NCI-H2227 (cell line): ENCODE data around the gene FGGY.
"Not testable (repeated sequence)": the region's sequence is repeated elsewhere in the genome, so short reads cannot be mapped to it uniquely, and the experiment has no call there.

ENCODE experiments used
- DNase-seq: peaks from one replicate; lab custom pipeline; 2025; ENCODE audit not compliant: unreplicated experiment; lab: John Stamatoyannopoulos, UW

The FGGY gene

DNA sequence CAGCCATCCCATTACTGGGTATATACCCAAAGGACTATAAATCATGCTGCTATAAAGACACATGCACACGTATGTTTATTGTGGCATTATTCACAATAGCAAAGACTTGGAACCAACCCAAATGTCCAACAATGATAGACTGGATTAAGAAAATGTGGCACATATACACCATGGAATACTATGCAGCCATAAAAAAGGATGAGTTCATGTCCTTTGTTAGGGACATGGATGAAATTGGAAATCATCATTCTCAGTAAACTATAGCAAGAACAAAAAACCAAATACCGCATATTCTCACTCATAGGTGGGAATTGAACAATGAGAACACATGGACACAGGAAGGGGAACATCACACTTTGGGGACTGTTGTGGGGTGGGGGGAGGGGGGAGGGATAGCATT is 241.6 kb downstream of the FGGY start:
- not testable (repeated sequence) for DNase-seq

DNA sequence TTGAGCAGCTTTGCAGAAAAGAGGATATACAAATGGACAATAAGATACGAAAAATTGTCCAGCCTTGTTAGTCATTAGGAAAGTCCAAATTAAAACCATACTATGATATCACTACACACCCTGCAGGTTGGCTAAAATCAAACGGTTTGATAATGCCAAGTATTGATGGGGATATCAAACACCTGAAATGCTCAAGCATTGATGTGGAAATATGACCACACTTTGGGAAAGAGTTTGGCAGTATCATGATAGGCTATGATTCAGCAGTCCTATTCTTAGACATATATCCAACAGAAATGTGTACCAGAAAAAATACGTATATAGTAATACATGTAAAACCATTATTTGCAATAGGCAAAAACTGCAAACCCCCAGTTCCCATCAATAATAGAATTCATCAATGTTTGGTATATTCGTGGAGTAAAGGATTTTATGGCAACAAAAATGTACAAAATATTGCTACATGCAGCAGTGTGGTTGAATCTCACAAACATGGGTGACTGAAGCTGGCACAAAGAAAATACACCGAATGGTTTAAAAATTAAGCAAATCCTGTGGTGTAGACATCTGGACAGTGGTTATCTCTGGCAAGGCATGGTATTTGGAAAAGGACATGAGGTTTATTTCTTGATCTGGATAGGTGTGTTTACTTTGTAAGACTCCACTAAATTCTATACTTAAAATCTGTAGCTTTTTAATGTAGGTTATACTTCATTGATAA is 243.2 kb downstream of the FGGY start:
- no peak for DNase-seq

DNA sequence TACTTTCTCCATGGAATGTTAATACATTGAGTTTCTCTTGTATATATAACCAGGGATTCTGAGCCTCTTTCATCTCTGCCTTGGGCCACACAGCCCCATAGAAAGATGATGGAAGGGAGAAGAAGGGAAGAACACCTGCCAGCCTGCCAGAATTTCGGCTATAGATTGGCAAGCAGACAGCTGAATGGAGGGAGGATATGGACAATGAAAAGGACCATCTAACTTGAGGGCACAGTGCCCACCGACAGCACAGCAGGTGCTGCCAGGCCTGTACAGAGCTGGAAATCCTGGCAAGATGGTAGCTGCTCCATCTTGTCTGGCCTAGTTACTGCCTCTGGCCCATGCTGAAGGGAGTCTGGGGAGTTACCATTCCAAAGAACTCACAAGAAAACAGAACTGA is 244.3 kb downstream of the FGGY start:
- no peak for DNase-seq

DNA sequence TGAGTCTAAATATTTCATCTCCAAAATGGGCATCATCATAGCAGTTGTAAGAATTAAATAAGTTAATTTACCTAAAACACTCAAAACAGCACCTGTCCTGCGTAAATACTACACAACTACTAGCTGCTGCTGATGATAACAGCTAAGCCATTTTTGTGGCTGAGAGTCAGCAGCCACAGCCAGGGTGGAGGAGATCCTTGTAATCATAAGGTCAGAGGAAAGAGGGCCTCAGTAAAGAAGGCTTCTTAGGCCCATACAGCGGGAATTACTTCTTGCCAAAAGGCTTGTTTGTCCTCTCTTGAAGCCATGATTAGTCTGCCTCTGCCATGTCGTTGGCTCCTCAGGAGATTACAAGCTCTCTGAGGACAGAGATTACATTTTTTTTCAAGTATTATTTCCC is 245.0 kb downstream of the FGGY start:
- DNase-seq, result no peak

- no peak for DNase-seq
Measured at GRCh38 chr1:59543211-59543668, 246.3 kb downstream of the FGGY start.

GRCh38 chr1:59544615-59545293 is 247.9 kb downstream of the FGGY start:
- no peak for DNase-seq

DNA sequence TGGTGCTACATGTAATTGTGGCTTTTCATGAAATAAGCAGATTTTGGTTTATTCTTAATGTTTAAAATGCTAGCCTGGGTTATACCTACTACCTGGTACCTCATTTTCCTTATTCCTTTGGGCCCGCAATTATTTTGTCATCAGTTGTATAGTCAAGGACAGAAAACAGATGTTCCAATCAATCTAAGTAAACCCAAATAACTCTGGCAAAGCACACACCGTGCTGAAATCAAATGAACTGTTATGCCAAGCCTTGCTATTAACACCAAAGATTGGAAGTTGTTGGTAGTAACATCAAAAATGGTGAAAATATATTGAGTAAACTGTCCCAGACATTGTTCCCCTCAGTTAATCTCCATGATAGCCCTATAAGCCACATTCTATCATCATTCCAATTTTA is 248.9 kb downstream of the FGGY start:
- no peak for DNase-seq

GRCh38 chr1:59549066-59549837 is 252.4 kb downstream of the FGGY start:
- DNase-seq, result peak; percentile 56

- no peak for DNase-seq
Measured at GRCh38 chr1:59549903-59550302, 253.0 kb downstream of the FGGY start.

GRCh38 chr1:59552007-59552406 is 255.1 kb downstream of the FGGY start:
- DNase-seq, result no peak

GRCh38 chr1:59553371-59553770 is 256.5 kb downstream of the FGGY start:
- DNase-seq, result no peak

- DNase-seq, result no peak
Measured at GRCh38 chr1:59554011-59554663, 257.2 kb downstream of the FGGY start.

DNA sequence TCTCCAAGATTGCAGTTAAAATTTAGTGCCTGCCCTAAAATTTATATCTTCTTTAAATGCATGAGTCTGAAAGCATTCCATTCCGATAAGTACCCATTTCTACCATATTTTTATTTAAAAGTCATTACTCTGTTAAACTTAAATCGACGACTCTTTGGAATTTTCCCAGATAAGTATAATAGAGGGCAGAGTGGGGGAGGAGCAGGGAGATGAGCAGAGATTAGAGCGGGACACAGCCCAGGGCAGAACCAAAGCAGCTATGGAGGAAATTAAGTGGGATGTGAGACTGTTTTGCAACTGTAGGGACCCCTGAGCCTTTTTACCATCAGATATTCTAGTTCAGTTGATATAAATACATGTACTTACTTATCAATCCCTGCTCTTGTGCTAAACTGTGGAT is 257.9 kb downstream of the FGGY start:
- DNase-seq, result no peak

GRCh38 chr1:59556398-59556797 is 259.5 kb downstream of the FGGY start:
- no peak for DNase-seq

DNA sequence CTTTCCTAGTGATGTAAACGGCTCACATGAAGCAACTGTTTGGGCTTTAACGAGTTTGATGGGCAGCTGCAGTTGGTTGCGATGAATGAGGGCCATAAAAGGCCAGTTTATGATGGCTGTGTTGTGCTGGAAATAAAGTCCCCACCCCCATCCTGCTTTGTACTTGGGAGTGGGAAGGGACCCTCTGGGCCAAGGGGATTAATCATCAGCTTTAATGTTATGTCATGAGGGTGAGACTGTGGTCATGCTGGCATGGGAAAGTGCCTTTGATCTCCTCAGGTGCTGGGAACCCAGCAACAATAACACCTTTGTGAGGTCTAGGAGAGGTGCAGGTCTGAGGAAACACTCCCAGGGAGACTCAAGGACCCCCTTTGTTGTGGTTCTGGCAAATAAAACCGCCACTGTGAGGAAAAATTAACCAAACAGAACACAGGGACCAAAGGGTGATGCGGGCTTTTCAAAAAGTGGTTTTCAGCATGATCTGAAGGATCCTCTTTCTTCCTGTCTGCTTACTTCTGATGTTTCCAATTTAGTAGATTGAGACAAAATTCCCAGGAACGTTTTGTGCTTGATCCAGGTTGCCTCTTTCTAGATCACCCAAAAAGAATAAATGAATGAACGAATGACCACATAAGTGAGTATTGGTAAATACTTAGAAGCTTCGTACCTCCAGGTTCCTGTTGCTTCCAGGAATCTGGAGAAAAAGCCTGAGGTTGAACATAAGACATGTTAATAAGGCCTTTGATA is 260.1 kb downstream of the FGGY start:
- no peak for DNase-seq

GRCh38 chr1:59557549-59557885 is 260.6 kb downstream of the FGGY start:
- no peak for DNase-seq

GRCh38 chr1:59558580-59558979 is 261.7 kb downstream of the FGGY start:
- DNase-seq, result not testable (repeated sequence)

DNA sequence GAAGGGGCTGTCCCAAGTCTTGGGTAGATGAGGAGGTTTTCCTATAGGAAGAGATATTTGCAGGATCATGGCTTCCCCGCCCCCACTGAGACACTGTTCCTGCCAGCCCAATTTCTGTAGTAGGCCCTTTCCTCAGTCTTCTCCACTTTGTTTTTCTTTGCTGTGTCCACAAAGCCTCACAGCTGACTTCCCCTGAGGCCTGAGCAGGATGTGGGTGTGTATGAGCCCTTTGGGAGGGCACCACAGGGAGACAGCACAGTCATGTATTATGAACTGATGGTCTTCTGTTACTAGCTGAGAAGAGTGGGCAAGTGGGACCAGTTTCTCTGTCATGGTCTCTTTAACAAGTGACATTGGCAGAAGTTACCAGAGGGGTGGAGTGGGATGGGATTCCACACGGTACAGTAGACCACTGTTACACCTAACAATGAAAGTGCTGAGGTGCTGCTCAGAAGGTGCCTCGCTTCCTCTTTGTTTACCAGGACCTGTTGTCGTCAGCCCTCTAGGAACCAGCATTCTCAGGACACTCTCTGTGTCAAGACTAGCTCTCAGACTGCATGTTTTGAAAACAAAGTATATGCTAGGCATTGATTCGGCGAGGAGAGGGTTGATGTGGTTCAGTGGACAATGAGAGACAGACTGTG is 264.0 kb downstream of the FGGY start:
- no peak for DNase-seq

DNA sequence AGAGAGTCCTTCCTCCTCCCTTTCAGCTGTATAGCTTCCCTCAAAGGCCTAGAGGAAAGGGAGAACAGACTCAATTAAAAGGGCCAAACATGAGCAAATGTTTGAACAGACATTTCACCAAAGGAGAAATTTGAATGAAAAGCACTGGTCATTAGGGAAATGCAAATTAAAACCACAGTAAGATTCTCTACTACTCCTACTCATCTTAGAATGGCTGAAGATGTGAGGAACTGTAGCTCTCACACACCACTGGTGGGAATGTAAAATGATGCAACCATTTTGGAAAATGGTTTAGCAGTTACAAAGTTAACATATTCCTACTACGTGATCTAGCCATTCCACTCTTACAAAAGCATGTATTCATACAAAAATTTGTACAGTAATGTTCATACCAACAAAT is 264.9 kb downstream of the FGGY start:
- DNase-seq, result no peak

- no peak for DNase-seq
Measured at GRCh38 chr1:59564192-59564891, 267.4 kb downstream of the FGGY start.
